ENCODE data around the gene METTL24.

METTL24 gene

GRCh38 chr6:110324548-110324947 is 33.6 kb downstream of the METTL24 start:
- H3K4me3 ChIP-seq (ENCODE audit: low read length), result no peak overlapping the region
- TF ChIP-seq CTCF (conservative IDR thresholded peaks at IDR 0.05; ENCODE audit: low read length), result no peak
- DNase-seq (ENCODE audit: low read depth), result no peak

- no peak overlapping the region for H3K4me3 ChIP-seq (ENCODE audit: low read length)
- no peak for TF ChIP-seq CTCF (conservative IDR thresholded peaks at IDR 0.05; ENCODE audit: low read length)
- no peak for DNase-seq (ENCODE audit: low read depth)
Measured at GRCh38 chr6:110323258-110323657, 34.9 kb downstream of the METTL24 start.

GRCh38 chr6:110322874-110323242 is 35.3 kb downstream of the METTL24 start:
- H3K4me3 ChIP-seq (ENCODE audit: low read length), result no peak overlapping the region
- DNase-seq (ENCODE audit: low read depth), result no peak
- TF ChIP-seq CTCF (conservative IDR thresholded peaks at IDR 0.05; ENCODE audit: low read length), result no peak

- DNase-seq (ENCODE audit: low read depth), result no peak
- no peak for TF ChIP-seq CTCF (conservative IDR thresholded peaks at IDR 0.05; ENCODE audit: low read length)
- H3K4me3 ChIP-seq (ENCODE audit: low read length), result no peak overlapping the region
Measured at GRCh38 chr6:110322151-110322873, 35.8 kb downstream of the METTL24 start.

GRCh38 chr6:110320307-110320706 is 37.8 kb downstream of the METTL24 start:
- DNase-seq (ENCODE audit: low read depth), result no peak
- TF ChIP-seq CTCF (conservative IDR thresholded peaks at IDR 0.05; ENCODE audit: low read length), result no peak
- H3K4me3 ChIP-seq (ENCODE audit: low read length), result no peak overlapping the region

GRCh38 chr6:110319843-110320242 is 38.3 kb downstream of the METTL24 start:
- DNase-seq (ENCODE audit: low read depth), result no peak
- no peak overlapping the region for H3K4me3 ChIP-seq (ENCODE audit: low read length)
- no peak for TF ChIP-seq CTCF (conservative IDR thresholded peaks at IDR 0.05; ENCODE audit: low read length)

- DNase-seq (ENCODE audit: low read depth), result no peak
- no peak overlapping the region for H3K4me3 ChIP-seq (ENCODE audit: low read length)
Measured at GRCh38 chr6:110319381-110319780, 38.8 kb downstream of the METTL24 start.

More at GRCh38 chr6:110319381-110319780, 38.8 kb downstream of the METTL24 start:
- TF ChIP-seq CTCF (conservative IDR thresholded peaks at IDR 0.05; ENCODE audit: low read length), result no peak

All from AG10803 (cell line).